ENCODE results near the gene KCNMA1. TPM values are rescaled to one million over a fixed set of nuclear protein-coding genes. Genes with fewer than 3 reads are reported as not detected.

Gene KCNMA1
- total RNA-seq, 1 donor from 2014 or later, result 95.5 TPM

GRCh38 chr10:77670817-77671443 lies 33.3 kb upstream of the KCNMA1 start:
- H3K9me3 Mint-ChIP-seq (ENCODE audit: unreplicated experiment), result no peaks in the 10 kb centered on the region
- peaks cover 3% of the 10 kb centered on the region for H3K27me3 Mint-ChIP-seq (ENCODE audit: unreplicated experiment)
- no peak overlapping the region for H3K27ac Mint-ChIP-seq (ENCODE audit: unreplicated experiment)
- no peaks in the 10 kb centered on the region for H3K36me3 Mint-ChIP-seq (ENCODE audit: unreplicated experiment)
- peaks cover 4% of the 10 kb centered on the region for H3K4me1 Mint-ChIP-seq (ENCODE audit: unreplicated experiment)
- H3K4me3 Mint-ChIP-seq (ENCODE audit: unreplicated experiment), result no peak overlapping the region
- TF ChIP-seq, protein P1, sequence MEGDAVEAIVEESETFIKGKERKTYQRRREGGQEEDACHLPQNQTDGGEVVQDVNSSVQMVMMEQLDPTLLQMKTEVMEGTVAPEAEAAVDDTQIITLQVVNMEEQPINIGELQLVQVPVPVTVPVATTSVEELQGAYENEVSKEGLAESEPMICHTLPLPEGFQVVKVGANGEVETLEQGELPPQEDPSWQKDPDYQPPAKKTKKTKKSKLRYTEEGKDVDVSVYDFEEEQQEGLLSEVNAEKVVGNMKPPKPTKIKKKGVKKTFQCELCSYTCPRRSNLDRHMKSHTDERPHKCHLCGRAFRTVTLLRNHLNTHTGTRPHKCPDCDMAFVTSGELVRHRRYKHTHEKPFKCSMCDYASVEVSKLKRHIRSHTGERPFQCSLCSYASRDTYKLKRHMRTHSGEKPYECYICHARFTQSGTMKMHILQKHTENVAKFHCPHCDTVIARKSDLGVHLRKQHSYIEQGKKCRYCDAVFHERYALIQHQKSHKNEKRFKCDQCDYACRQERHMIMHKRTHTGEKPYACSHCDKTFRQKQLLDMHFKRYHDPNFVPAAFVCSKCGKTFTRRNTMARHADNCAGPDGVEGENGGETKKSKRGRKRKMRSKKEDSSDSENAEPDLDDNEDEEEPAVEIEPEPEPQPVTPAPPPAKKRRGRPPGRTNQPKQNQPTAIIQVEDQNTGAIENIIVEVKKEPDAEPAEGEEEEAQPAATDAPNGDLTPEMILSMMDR (IDR thresholded peaks at IDR 0.05), result no peak
- no peak for DNase-seq (ENCODE audit: extremely low spot score, unreplicated experiment)

GRCh38 chr10:77669892-77670291 lies 32.3 kb upstream of the KCNMA1 start:
- no peak overlapping the region for H3K4me3 Mint-ChIP-seq (ENCODE audit: unreplicated experiment)
- DNase-seq (ENCODE audit: extremely low spot score, unreplicated experiment), result no peak
- no peak overlapping the region for H3K27ac Mint-ChIP-seq (ENCODE audit: unreplicated experiment)
- peaks cover 4% of the 10 kb centered on the region for H3K4me1 Mint-ChIP-seq (ENCODE audit: unreplicated experiment)
- H3K27me3 Mint-ChIP-seq (ENCODE audit: unreplicated experiment), result peaks cover 3% of the 10 kb centered on the region
- no peaks in the 10 kb centered on the region for H3K36me3 Mint-ChIP-seq (ENCODE audit: unreplicated experiment)
- H3K9me3 Mint-ChIP-seq (ENCODE audit: unreplicated experiment), result no peaks in the 10 kb centered on the region
- TF ChIP-seq, protein P1 (IDR thresholded peaks at IDR 0.05), result no peak

GRCh38 chr10:77667426-77668324 lies 30.1 kb upstream of the KCNMA1 start:
- Mint-ChIP-seq H3K36me3 (ENCODE audit: unreplicated experiment) (no peaks in the 10 kb centered on the region), H3K4me1 (ENCODE audit: unreplicated experiment) (peaks cover 8% of the 10 kb centered on the region)

GRCh38 chr10:77666821-77667220 lies 29.2 kb upstream of the KCNMA1 start:
- DNase-seq (ENCODE audit: extremely low spot score, unreplicated experiment), result no peak
- TF ChIP-seq, protein P1 (IDR thresholded peaks at IDR 0.05), result no peak
- Mint-ChIP-seq H3K27ac (ENCODE audit: unreplicated experiment) (no peak overlapping the region), H3K4me3 (ENCODE audit: unreplicated experiment) (no peak overlapping the region), H3K9me3 (ENCODE audit: unreplicated experiment) (no peaks in the 10 kb centered on the region), H3K36me3 (ENCODE audit: unreplicated experiment) (no peaks in the 10 kb centered on the region), H3K4me1 (ENCODE audit: unreplicated experiment) (peaks cover 8% of the 10 kb centered on the region), H3K27me3 (ENCODE audit: unreplicated experiment) (peaks cover 3% of the 10 kb centered on the region)

More at GRCh38 chr10:77667426-77668324, 30.1 kb upstream of the KCNMA1 start:
- TF ChIP-seq, protein P1 (IDR thresholded peaks at IDR 0.05), result no peak
- Mint-ChIP-seq H3K4me3 (ENCODE audit: unreplicated experiment) (no peak overlapping the region), H3K27ac (ENCODE audit: unreplicated experiment) (no peak overlapping the region), H3K27me3 (ENCODE audit: unreplicated experiment) (peaks cover 3% of the 10 kb centered on the region), H3K9me3 (ENCODE audit: unreplicated experiment) (no peaks in the 10 kb centered on the region)
- no peak for DNase-seq (ENCODE audit: extremely low spot score, unreplicated experiment)

- TF ChIP-seq, protein P1 (IDR thresholded peaks at IDR 0.05), result no peak
- no peaks in the 10 kb centered on the region for H3K36me3 Mint-ChIP-seq (ENCODE audit: unreplicated experiment)
- no peak overlapping the region for H3K4me3 Mint-ChIP-seq (ENCODE audit: unreplicated experiment)
- no peaks in the 10 kb centered on the region for H3K9me3 Mint-ChIP-seq (ENCODE audit: unreplicated experiment)
- DNase-seq (ENCODE audit: extremely low spot score, unreplicated experiment), result no peak
- H3K4me1 Mint-ChIP-seq (ENCODE audit: unreplicated experiment), result peaks cover 4% of the 10 kb centered on the region
- H3K27me3 Mint-ChIP-seq (ENCODE audit: unreplicated experiment), result no peaks in the 10 kb centered on the region
- no peak overlapping the region for H3K27ac Mint-ChIP-seq (ENCODE audit: unreplicated experiment)
These were observed 27.1 kb upstream of the KCNMA1 start for GRCh38 chr10:77664696-77665095.

Measured in osteocyte (in vitro differentiated cells).